GM19324 (cell line): ENCODE results near the gene DOCK2.

Experiments
- ATAC-seq: cut with Tn5 transposase; IDR thresholded peaks from one replicate; pipeline ENCODE4 v1.9.1; 2021; ENCODE audit warnings: mild to moderate bottlenecking, moderate library complexity; ENCODE audit not compliant: unreplicated experiment, low FRiP score

Gene DOCK2

DNA sequence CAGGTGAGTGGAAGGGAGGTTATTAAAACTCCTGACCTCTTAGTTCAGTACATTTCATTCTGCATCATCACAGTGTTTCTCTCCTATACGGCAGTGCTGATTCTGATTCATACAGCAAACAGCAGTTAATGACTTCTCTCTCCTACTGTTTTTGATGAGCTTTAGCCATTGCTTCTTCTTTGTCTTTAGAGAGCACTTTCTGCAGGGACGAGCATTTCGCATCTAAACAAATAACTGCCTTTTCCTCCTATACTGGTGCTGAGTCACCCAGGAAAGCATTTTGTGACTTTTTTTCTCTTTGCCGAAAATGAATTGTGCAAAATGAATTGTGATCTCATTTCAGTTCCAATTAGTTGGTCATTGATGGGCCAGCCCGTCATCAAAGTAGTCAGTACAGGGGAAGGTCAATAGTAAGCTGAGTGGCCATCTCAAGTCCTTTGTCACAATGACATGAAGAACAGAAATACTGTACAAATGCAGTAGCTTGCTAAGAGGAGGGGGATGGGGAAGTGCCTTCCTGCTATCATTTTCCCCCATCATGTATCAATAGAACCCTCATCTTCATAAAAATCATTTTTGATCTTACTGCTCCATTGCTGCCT is 244.7 kb downstream of the DOCK2 start:
- ATAC-seq, result no peak

DNA sequence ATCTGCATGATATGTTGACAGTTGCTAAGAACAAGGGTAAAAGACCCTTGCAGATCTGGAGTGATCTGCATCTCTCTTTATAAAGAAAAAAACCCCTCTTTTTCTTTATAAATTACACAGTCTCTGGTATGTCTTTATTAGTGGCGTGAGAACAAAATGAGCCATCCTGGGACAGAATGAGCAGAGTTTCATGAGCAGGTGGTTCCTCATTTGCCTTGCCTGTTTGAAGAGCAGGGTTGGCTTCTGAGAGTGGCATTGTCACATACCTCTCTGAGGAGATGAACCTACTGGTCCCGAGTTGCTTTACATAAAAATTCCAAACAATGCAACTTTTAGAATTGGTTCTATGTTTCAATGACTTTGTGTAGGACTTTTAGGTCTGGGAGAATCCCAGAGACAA is 249.0 kb downstream of the DOCK2 start:
- ATAC-seq, result no peak

DNA sequence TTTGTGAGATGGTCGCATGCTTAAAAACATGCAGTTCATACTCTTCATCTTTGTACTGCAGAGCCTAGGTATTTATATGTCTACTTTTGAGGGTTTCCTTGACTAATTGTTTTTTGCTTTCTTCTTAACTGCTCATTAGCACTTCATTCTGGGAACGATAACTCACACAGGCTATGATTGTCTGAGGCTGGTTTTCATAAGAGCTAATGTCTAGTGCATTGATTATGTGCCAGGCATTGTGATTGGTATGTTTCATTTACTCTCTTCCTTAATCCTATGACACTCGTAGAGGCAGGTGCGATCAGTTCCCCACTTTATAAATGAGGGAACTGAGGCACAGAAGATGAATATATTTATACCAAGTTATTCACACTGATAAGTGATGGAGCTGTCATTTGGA is 249.6 kb downstream of the DOCK2 start:
- no peak for ATAC-seq

DNA sequence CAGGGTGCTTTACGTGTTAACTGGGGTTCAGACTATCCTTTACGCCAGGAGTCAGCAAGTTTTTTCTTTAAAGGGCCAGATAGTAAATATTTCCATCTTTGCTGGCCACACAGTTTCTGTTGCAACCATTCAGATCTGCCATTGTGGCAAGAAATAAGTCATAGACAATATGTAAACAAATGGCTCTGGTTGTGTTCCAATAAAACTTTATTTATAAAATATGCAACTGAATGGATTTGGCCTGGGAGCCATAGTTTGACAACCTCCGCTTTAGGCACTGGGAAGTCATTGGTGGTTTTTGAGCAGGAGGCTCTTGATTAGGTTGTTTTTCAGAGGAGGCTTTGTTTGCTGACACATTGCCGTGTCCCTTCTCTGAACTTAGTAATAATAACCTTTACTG is 252.5 kb downstream of the DOCK2 start:
- no peak for ATAC-seq

DNA sequence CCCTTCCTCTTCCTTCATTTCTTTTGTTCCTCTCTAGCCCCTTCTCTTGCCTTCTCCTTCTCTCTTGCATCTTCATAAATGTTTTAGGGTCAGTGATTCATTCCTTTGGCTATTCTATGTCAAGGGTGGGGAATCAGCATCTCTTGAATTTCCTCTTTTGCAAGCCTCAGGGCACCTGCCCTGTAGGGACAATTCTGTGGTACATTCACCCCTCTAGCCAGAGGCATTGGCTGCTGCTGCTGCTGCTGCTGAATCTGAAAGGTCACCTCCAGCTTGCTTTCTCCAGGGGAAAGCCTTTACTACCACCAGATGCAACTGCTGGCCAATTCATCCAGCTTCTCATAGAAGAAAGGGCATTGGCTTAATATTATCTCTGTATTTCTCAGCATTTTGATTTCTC is 255.9 kb downstream of the DOCK2 start:
- no peak for ATAC-seq

DNA sequence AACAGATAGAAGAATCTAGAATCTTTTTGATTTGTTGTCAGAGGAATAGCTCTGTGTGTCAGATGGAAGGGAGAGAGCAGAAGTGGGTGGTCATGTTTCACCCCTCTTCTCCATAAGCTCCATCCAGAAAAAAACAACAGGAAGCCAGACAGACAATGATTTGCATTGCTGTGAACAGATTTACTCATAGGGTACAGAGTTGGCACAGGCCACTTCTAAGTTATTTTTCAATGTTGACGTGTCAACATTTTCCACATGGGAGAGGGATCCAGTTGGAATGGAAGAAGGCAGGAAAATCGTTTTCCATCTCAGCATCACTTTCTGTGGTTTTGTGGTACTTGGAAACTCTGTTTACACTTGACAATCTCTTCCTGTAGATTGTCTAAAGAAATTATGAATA is 256.5 kb downstream of the DOCK2 start:
- ATAC-seq, result no peak

DNA sequence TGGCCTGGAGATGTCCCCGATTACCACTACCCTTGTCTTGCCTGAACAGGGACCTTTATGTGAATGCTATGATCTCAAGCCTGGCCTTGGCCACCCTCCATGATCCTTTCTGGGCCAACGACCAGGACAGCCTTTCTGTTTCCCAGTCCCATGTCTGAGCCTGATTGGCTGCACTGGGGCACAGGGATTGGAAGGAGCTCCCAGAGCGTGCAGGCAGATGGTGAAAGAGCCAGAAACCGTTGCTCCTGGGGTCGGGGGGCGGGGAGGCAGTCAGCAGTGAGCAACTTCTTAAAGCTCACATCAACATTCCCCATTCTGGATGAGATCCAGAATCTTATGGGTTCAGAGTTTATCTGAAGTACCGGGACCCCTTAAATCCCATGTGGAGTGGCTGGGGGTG is 258.9 kb downstream of the DOCK2 start:
- no peak for ATAC-seq

DNA sequence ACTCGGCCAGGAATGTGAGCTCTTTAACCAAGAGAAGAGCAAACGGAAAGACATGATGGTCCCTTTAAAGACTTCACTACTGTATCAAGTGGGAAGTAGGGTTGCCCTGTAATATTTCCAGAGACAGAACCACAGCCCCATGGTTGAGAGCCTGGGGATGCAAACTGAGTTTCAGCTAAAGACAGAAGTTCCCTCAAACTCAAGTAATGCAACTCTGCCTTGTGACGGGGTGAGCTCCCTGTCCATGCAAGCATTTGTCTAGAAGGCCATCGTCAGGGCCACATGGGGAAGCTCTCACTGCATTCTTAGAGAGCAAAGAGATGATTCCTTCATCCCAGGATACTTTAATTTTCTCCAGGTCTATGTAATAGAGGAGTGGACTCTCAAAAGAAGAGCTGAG is 260.4 kb downstream of the DOCK2 start:
- ATAC-seq, result no peak

DNA sequence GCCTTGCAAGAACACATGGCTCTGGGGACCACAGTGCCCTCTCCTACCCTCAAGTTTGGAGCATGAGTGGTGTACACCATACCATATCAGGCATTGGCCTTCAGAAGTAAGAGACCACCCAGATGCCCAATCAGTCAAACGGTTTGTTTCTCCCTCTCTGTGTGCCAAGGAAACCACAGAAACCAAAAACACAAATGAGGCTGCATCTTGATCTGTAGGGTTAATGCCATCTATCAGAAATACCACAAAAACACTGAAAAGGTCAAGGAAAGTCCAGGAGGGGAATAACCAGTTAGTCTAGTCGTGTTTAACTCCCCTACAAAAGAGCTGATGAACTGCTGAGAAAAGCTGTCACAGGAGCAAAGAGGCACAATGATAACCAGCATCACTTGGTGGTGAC is 264.8 kb downstream of the DOCK2 start:
- no peak for ATAC-seq

DNA sequence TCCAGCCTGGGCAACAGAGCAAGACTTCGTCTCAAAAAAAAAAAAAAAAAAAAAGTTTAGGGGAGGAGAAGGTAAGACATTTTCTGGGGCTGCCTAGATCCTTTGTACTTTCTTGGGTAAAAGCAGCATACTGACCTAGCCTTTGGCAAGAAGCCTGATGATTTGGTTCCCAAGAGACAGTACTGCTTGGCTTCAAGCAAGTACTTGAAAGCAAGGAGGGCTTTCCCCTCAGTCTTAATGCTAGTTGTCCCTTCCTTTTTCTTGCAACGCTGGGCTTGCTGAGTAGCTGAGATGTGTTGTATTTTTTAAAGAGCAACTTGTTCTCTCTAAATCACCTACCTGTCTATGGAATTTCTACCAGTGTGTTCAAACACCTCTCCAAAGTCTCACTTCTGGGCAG is 267.0 kb downstream of the DOCK2 start:
- ATAC-seq, result no peak

DNA sequence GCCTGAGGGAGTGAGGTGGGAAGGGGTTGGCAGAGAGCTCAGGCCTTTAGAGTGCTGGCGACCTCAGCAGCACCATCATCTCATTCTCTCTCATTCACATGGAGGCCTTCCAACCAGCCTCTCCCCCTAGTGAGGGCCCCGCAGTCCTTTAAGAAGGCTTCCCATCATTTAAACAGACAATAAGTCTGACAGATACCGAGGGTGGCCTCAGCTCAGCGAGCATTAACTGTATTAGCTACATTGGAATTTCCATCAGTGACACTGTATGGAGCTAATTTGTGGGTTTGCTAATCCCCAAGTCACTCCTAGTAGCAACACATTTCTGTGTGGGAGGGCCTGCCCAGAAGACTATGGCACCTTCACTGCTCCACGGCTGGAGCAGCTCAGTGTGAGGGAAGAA is 267.4 kb downstream of the DOCK2 start:
- no peak for ATAC-seq

DNA sequence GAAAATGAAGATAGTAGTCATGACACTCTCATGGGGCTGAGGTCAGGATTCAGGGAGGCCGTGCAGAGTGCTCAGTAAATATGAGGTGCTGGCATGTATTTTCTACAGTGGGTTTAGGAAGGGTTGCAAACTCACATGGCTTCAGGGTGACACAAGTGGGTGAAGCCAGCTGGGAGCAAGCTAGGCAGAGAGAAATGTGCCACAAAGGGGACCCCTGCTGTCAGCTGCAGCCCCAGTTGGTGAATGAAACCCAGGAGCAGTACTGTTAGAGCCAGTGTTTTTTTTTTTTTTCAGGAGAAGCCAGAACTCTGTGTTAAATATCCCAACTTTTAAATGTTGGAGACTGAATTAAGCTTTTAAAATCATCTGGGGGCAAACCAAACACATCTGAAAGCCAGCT is 267.9 kb downstream of the DOCK2 start:
- no peak for ATAC-seq

DNA sequence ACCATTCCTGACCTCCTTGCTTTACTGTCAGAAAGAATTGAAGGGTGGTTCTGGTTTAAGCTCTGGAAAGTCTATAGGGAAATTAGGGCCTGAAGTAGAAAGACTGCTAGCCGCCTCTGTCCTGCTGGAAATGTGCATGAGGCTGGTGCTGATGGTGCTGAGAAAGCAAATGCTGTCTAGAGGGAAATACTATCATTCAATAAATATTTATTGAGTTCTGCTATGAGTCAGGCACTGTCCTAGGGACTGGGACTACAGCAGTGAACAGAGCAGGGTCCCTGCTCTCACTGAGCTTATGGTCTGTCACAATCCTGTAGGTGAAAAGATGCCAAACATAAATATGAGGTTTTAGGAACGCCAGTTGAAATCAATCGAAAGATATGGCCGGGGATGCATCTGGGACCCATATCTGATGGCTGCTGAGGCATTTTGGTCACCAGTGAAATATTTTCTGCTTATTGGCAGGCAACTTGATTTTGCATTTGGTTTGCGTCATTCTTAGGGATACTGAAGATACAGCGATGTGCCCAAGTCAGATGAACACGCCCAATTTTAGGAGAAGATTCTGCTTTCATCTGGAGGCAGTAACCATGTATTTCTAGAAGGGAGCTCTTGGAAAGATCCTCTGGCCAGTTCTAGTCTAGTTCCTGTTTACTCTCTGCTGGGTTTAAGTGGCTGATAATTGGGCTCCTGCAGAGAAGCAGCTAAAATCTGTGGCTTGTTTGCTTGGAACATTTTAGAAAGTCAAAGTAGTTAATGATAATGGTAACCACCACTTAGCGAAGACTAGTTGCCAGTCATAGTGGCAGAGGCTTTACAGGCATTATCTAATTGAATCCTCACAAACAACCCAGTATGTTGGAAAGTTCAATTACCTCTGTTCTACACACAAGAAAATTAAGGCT is 269.9 kb downstream of the DOCK2 start:
- ATAC-seq, result no peak

DNA sequence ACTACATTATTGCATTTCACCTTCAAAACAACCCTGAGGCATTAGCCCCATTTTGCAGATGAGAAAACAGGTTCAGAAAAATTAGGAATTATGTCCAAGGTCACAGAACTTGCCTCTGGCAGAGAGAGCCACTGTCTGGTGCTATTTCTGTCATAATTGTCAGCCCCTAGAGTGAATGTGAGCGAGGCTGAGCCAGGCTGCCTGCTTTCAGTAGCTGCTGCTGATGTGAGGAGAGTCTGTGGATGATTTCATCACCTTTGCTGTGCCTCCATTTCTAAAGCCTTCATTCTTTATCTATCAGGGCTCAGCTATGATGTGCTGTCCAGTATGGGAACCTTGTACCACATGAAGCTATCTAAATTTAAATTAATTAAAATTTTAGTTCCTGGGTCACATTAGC is 271.8 kb downstream of the DOCK2 start:
- ATAC-seq, result no peak

DNA sequence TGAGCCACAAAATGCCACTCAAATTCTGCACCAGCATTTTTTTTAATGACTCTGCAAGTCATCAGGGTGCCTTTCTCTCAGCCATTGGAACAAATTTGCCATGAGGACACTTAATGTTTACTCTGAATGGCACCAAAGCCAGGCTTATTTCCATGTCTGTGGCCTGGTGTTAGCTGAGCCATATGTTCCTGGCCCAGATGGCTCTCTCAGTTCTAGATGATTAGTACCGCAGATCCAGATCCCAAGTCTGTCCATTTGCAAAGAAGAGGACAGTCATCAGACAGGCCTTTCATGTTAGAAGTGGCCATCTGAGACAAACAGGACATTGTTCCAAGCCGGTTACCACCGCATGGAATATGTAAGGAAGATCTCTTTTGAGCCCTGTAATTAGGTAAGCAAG is 272.9 kb downstream of the DOCK2 start:
- ATAC-seq, result no peak

DNA sequence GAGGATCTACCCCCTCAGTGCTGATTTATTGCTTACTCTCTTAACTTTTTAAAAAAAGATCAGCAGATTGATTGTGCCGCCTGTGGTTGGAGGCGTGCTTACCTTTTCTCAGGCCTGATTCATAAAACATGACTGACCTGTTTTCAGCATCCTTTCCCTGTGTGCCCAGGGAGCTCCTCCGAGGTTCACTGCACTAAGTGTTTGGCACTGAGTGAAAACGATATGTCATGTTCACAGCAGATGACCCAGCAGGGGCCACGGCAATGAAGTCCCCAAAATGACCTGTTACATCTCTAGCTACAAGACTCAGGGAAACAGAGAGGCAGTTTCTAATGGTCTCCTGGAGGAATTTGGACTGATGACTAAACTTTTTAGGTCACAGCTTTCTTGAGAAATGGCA is 273.3 kb downstream of the DOCK2 start:
- ATAC-seq, result no peak

DNA sequence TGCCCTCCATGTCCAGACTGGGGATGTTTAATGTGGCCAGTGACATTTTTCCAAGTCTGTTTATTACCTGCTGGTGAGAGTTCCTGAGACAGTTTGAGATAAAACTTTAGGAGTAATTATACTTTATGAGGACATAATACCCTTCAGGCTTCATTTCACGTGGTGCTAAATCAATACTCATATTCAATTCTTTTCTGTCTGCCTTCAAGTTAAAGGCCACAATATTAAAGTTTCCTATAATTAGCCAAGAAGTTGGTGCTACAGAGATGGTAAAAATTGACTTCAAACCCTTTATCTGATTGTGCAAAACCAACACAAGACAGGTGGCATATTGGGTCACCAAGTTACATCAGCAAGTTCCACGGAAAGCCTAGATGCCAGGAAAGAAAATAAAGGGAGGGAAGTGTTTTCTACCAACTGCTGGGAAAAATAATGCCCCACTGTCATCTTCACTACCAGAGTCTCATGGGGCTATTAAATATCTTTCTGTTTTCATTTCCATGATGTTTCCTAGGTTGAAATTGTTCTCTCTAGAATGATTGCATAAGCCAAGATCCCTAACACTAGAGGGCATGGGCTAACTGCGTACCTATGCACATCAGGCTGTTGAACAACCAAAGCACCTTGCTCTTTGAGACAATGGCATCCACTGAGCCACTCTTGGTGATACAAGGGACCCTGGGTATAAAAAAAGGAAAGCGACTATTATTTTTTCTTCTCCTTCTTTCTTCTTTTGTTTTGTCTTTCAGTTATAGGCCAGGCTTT is 274.6 kb downstream of the DOCK2 start:
- ATAC-seq, result no peak

DNA sequence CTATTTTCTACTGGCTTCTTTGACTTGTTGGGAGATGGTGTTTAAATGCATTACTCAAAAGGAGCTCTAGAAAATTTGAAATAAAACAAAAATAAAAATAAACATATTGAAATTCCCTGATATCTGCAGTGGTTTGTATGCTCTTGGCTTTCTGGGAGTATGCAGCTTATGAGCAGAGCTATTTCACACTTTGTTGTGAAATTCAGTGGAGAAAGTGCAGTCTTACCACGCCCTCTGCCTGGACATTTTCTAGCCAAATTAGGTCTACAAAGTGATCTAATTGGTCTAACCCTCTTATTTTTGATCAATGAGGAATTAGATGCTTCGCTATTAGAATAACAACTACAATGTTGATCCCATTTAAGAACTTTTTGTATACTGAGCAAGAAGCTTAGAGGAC is 276.4 kb downstream of the DOCK2 start:
- no peak for ATAC-seq

DNA sequence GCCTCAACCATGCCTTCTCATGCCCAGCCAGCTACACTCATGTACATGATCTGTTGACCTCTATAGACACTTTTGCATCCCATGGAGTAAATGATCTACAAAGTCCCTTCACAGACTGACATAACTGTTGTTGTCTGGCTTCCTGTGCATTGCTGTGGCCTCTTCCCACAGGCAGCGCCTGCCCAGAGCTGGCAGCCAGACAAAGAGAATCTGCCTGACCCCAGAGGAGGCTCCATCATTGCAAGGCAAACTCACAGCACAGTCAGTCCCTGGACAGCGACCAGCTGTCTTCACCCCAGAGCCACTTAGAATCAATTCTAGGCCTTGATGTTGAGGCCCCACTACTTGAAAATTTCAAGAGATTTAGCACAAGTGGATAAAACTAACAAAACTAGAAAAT is 277.7 kb downstream of the DOCK2 start:
- no peak for ATAC-seq

DNA sequence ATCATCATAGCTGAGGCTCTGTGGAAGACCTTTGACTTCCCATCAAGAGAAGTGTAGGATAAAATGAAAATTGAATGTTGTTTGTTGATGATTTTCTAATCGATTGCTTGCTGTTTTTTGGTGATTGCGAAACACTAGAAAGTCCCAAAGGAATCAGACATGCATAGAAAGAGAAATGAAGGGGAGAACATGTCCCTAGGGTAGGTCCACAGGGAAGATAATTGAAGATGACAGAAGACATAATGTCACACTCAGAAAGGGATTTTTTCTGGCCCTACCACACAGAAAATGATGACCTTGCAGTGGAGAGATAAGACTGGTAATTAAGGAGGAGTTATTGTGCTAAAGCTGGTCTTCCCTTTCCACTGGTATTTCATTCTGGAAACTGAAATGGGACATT is 280.4 kb downstream of the DOCK2 start:
- no peak for ATAC-seq

DNA sequence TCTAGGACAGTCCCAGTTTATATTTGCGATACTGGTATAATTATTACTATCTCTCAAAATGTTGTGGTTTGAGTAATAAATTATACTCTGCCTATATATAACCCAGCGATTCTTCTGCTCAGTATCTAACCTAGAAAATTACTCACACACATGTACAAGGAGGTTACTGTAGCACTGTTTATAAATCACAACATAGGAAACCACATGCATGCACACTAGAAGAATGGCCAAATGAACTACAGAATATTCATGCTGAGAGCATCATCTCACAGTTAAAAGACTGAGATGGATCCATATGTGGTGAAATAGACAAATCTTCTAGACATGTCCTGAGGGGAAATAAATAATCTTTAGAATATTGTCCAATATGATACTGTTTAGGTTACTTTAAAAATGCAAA is 281.2 kb downstream of the DOCK2 start:
- no peak for ATAC-seq

DNA sequence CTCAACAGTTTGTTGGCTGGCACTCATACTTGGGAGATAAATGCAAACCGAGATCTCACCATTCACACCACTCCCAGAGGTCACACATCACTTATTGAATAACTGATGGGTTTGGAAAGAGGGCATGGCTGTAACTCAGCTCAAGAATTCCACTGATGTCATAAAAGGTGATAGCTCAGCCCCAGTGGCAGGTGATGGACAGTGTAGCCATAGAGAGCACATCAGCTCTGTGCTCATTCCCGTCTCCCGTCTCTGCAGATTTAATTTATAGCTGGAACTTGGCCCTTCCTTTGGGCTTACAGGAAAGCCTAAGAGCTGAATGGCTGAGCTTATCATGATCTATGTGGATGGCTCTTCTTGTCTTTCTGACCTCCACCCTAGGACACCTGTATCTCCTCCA is 283.4 kb downstream of the DOCK2 start:
- no peak for ATAC-seq
